GM18505 (cell line): ENCODE results near the gene CTBP2.

Source experiments
- ATAC-seq: cut with Tn5 transposase; IDR thresholded peaks from one replicate; pipeline ENCODE4 v1.9.1; 2021; ENCODE audit not compliant: unreplicated experiment
- POLR2A ChIP-seq: IDR thresholded peaks from 4 replicates; pipeline ENCODE4 v1.6.1; 2011; ENCODE audit warnings: borderline replicate concordance; ENCODE audit not compliant: insufficient read depth, insufficient read length; ENCODE audit errors: extremely low read depth

Gene CTBP2

DNA sequence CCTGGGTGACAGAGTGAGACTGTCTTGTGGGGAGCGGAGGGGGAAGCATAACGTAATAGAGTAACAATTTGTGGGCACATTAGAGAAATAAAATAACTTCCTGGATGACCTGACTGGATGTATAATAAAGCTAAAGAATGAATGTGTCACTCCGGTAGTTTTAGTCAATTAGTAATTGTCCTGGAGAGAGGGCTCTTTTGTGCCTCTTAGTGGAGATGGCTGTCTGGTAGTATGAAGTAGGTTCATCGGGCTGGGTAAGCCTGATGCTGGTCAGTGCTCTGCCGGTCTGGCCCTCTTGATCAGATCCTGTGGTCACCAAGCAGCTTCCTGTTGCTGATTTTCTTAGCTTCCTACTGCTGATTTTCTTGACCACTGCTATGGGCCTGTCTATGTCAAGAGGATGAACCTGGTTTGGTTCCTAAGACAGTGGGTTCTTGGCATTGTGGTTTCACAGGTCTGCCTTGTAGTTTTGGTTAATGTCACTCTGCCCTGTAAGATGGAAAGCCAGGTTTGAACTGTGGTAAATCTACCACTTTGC lies 184.3 kb downstream of the CTBP2 start:
- ATAC-seq = no peak
- no peak for TF ChIP-seq POLR2A

DNA sequence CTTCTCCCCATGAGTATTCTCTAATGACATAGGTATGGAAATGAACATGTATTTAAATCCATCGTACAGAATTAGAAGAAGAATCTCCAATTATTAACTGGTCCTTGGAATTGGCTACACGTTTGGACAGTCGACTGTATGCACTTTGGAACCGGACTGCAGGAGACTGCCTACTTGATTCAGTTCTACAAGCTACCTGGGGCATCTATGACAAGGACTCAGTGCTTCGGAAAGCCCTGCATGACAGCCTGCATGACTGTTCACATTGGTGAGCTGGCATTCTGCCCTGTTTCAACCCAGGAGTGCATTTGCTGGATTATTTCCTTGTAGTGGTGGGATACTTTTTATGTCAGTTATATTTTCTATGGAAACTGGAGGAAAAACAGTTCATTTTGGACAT lies 186.2 kb downstream of the CTBP2 start:
- no peak for TF ChIP-seq POLR2A
- ATAC-seq = no peak

DNA sequence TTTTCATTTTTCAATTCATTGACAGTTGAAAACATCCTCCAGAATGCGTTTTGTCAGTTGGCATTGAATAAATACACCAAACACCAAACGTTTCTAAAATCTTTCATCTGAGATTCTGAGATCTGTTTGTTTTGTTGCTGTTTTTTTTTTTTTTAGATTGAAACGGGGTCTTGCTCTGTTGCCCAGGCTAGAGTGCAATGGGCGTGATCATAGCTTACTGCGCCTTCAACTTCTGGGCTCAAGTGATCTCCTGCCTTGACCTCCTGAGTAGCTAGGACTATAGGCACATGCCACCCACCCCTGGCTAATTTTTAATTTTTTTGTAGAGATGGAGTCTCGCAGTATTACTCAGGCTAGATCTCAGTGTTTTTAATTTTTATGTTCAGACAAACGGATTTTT lies 187.7 kb downstream of the CTBP2 start:
- ATAC-seq = no peak
- TF ChIP-seq POLR2A = no peak

DNA sequence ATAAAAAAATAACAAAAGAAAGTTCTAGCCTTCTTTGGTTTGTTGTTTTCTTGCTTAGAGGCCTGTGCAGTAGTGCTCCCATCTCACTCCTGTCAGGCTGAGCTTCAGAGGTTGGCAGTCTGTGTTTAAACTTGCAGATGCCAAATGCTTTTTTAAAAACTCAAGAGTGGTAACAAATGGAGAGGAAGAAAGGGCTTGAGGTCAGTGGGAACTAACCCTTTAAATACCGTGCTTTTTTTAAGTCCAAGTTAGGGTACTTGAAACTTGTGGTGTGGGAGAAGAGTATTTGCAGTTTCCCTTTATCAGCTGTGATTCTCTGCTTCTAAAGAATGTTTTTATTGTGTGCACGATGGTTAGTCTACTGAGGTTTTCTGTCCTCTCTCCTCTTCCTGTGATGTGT lies 189.1 kb downstream of the CTBP2 start:
- no peak for ATAC-seq

DNA sequence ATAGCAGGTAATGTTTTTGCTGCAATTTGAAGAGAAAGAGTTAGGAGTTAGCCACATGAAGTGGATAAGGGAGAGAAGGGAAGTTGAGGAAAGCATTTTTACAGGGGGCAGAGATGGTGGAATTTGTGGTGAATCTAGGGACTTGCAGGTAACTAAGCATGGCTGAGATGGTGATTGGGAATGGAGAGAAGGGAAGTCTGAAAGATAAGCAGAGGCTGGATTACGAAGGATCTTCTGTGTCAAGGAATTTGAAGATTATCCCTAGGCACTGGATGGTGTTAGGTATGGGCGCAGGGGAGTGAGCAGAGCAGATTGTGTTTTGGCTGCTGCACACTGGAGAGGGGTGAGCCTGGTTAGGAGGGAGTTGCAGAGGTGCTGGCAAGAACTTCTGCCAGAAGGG lies 193.1 kb downstream of the CTBP2 start:
- no peak for TF ChIP-seq POLR2A
- no peak for ATAC-seq

More for the DNA sequence above, 189.1 kb downstream of the CTBP2 start:
- TF ChIP-seq POLR2A = no peak

DNA sequence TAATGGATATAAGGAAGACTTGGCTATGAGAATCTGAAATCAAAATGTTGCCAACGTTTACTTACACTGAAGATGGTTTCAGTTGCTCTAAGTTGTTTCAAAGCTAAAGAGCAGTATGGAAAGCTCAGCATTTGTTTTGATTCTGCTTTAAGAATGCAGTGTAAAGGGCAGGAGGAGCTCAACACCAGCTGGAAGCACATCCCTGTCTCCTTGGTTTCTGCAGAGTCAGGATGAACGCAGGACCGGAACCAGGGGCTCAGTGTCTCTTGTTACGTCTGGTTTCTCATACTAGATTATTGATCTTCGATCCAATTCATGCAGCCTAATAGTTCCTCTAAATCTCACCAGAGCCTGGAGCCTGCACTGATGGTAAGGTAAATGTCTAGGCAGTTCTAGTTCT lies 194.4 kb downstream of the CTBP2 start:
- TF ChIP-seq POLR2A = no peak

DNA sequence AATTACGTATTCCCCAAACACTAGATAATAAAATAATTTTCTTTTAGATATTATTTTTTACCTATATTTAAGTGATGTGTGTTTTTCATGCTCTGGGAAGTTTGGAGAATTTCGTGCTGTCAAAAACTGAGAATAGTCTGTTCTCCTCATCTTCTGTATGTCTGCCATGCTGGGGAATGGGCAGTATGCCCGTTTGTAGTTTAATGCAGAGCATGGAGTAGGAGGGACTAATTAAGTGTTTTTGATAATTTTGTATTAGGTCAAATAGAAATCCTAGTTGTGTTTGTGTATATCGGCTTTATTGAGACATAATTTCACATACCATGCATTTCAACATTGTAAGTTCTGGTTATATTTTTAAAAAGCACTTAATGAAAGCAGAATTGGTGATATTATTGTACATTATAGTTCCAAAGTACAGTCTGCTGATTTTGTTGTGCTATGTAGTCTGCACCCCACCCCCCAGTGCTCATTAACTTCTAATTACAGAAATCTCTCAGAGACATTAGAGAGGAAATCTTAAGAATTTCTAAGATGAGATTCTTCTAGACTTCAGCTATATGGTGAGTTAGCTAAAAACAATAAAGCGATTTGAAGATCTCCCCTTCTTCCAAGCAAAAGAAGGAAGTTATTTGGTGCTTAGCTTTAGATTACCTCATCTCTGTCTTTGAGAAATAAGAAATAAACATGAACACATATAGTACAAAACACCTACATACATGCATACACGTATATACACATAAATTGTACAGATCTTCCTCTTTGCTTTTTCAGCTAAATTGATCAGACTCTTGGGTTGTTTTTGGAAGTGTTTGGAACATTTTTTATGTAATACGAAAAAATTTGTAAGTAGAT lies 196.3 kb downstream of the CTBP2 start:
- ATAC-seq = no peak
- TF ChIP-seq POLR2A = no peak

More for the DNA sequence above, 194.4 kb downstream of the CTBP2 start:
- ATAC-seq = no peak

DNA sequence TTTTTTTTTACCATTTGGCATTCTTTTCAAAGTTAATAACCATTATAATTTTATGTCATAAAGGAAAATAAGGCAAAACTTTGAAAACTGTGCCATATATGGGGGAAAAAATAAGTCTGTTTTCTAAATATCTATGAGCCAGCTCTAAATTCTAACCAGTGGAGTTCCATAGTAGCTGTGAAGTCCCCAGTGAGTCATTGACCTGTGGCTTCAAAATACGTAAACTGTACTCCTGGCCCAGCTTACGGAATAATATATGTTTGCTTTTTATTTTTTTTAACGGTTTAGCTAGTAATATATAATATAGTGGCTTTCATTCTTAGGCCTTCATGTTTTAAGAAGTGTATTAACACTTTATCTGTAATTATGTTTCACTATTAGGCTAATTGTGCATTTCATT lies 197.9 kb downstream of the CTBP2 start:
- ATAC-seq = no peak

DNA sequence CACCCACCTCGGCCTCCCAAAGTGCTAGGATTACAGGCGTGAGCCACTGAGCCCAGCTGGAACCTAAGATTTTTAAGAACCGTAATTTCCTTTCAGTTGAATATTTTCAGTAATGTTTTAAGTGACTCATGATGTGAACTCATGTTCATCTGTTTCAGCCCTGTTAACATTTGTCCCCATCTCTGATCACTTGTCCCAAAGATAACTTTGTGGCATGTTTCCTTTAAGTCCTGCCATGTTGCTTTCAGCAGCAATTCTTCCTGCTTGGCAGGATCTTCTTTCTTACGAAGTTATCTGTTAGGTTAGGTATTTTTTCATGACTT lies 199.2 kb downstream of the CTBP2 start:
- ATAC-seq = no peak
- no peak for TF ChIP-seq POLR2A

More for the DNA sequence above, 197.9 kb downstream of the CTBP2 start:
- no peak for TF ChIP-seq POLR2A

DNA sequence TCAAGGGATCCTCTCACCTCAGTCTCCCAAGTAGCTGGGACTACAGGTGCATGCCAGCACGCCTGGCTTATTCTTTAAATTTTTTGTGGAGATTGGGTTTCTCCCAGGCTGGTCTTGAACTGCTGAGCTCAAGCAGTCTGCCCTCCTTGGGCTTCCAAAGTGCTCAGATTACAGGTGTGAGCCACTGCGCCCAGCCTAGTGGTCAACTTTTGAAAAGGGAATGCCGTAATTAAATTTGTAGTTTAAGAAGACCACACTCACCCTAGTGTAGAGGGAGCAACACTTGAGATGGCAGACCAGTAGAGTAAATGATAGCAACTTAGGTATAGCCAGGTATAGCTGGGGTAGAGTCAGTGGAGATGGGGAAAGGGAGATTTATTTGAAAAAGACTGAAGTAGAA lies 200.8 kb downstream of the CTBP2 start:
- ATAC-seq = no peak
- TF ChIP-seq POLR2A = no peak

DNA sequence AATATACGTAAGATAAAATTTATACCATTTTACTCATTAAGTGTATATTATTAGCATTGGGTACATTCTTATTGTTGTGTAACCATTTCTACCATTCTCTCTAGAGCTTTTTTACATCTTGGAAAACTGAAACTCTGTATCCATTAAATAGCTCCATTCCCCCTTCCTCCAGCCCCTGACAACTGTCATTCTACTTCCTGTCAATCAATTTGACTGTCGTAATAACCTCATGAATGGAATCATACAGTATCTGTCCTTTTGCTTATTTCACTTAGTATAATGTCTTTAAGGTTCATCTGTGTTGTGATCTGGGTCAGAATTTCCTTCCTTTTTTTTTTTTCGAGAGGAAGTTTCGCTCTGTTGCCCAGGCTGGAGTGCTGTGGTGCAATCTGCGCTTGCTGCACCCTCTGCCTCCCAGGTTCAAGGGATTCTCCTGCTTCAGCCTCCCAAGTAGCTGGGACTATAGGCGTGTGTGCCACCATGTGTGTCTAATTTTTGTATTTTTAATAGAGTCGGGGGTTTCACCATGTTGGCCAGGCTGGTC lies 202.9 kb downstream of the CTBP2 start:
- no peak for TF ChIP-seq POLR2A
- ATAC-seq = no peak

DNA sequence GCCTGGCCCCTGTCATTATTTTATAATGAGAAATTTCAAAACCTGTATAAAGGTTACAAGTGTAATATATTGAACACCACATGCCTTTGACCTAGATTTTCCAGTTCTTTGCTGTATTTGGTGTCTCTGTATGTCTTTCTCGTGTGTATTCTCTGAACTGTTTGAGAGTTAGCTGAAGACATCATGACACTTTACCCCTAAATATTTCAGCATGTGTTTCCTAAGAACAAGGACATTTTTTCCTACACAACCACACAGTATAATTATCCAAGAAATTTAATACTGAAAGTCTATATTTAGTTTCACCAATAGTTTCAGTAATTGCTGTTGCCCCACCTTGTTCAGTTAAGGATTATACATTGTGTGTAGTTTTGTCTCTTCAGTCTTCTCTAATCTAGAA lies 203.6 kb downstream of the CTBP2 start:
- no peak for TF ChIP-seq POLR2A

DNA sequence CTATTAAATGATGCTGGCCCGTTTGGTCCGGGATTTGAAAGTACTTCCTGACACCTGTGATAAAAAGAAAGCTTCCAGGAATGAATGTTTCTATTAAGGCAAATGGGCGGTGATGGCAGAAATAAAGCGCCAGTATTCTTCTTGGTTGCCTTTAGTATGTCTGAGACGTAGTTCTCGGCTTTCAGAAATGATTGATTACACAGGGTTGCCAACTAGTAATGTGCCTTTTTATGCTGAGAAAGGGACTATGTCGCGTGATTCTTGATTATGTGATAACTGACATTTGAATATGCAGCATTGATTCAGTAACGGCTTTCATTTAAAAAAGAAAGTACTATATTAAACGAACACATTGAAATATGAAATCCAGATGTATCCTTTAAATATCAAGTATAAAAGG lies 204.5 kb downstream of the CTBP2 start:
- TF ChIP-seq POLR2A = no peak
- ATAC-seq = no peak

More for the DNA sequence above, 203.6 kb downstream of the CTBP2 start:
- ATAC-seq = no peak

DNA sequence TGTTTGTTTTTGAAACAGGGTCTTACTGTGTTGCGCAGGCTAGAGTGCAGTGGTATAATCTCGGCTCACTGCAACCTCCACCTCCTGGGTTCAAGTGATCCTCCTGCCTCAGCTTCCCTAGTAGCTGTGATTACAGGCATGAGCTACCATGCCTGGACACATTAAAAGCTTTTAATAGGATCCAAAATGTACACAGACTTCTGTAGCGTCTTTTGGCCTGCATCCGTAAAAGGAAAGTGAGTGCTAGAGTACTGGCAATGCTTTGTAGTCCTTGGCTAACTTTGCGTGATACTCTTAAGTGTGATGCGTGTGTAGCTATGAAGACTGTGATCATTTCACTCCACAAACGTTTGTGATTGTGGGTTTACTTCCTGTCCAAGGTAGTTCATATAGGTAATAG lies 205.1 kb downstream of the CTBP2 start:
- no peak for TF ChIP-seq POLR2A
- ATAC-seq = no peak

DNA sequence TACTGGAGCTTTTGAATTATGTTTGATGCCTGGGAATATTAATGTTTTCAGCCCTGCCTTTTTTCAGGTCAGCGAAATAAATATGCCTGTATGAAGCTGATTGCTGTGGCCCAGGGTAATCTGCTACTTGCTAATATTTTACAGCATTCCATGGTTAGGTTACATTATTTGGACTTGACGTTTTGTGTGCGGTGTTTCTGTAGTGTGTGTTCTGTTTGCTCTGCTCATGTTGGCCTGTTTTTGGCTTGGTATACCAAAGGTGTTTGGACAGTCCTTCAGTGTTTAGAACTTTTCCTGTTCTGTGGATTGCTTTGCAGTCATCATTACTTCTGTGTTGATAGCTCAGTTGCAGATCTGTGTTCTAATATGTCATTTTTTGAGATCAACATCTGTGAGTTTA lies 206.9 kb downstream of the CTBP2 start:
- TF ChIP-seq POLR2A = no peak
- ATAC-seq = no peak

DNA sequence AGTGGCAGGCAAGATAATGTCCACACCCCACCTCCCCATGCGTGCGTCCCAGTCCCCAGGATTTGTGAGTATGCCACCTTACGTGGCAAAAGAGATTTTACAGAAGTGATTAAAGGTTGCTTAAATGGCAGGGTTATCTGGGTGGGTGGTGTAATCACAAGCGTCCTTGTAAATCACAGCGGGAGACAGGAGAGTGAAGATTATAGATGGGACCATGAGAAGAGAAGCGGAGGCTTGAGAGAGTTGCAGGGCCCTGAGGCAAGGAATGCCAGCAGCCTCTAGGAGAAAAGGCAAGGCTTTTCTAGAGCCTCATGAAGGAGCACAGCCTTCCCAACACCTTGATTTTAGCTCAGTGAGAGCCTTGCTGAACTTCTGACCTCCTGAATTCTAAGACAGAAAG lies 208.2 kb downstream of the CTBP2 start:
- TF ChIP-seq POLR2A = no peak
- no peak for ATAC-seq
